Panc1 (cell line): ENCODE data around the gene PIN1. TPM values are rescaled to one million over a fixed set of nuclear protein-coding genes. Genes with fewer than 3 reads are reported as not detected.

Experiments
- ATAC-seq: fragments of 200-7000 bp; cut with Tn5 transposase; 2 replicates; pipeline ENCODE4 v1.9.1; 2020; ENCODE audit warnings: mild to moderate bottlenecking, moderate library complexity
- BruUV-seq: library from RNA; stranded (reverse); fragments of 400-500 nt; replicated peaks from 2 replicates; lab custom pipeline; 2021; lab: Mats Ljungman, UMichigan
- CTCF ChIA-PET: fragments of 300-600 bp; sonication (Branson Sonifier 250); formaldehyde crosslinking; loops from one replicate; lab custom pipeline; 2022; ENCODE audit warnings: antibody characterized with exemption; lab: Charles Lee
- POLR2A ChIA-PET: fragments of 300-600 bp; sonication (Branson Sonifier 250); formaldehyde crosslinking; loops from one replicate; lab custom pipeline; 2022; ENCODE audit warnings: antibody characterized with exemption; lab: Charles Lee
- DNase-seq: peaks from one replicate; pipeline ENCODE4 v3.0.0-alpha.2; 2010; ENCODE audit warnings: low read depth, low spot score
- H3K27ac ChIP-seq: 2 replicates; pipeline ENCODE4 v1.5.1; 2011; ENCODE audit warnings: mild to moderate bottlenecking, low read length, inconsistent platforms
- H3K27me3 ChIP-seq: fragments of 200-500 bp; sonication (Bioruptor generic); 2 replicates; pipeline ENCODE4 v1.6.0; 2014; ENCODE audit warnings: low read length, inconsistent platforms; ENCODE audit not compliant: control insufficient read depth, insufficient read depth
- H3K36me3 ChIP-seq: fragments of 200-500 bp; sonication (Bioruptor generic); 2 replicates; pipeline ENCODE4 v1.5.1; 2014; ENCODE audit warnings: inconsistent platforms, mild to moderate bottlenecking, low read length, moderate library complexity; ENCODE audit not compliant: control insufficient read depth, insufficient read depth
- H3K4me1 ChIP-seq: 2 replicates; pipeline ENCODE4 v1.5.1; 2011; ENCODE audit warnings: inconsistent platforms, mild to moderate bottlenecking, low read length, moderate library complexity; ENCODE audit not compliant: control insufficient read depth, insufficient read depth
- H3K4me3 ChIP-seq, 2 experiments: 2 replicates each; pipeline ENCODE4 v1.5.1; 2011 to 2012; ENCODE audit warnings: low read depth in 2 of 2, low read length in 2 of 2, mild to moderate bottlenecking in 2 of 2, inconsistent platforms in 1 of 2, moderate library complexity in 1 of 2
- H3K9me3 ChIP-seq: fragments of 200-500 bp; sonication (Bioruptor generic); 2 replicates; pipeline ENCODE4 v1.5.1; 2014; ENCODE audit warnings: low read depth, mild to moderate bottlenecking, inconsistent platforms, low read length, moderate library complexity; ENCODE audit not compliant: control insufficient read depth, insufficient read depth
- POLR2AphosphoS5 ChIP-seq: IDR thresholded peaks from 2 replicates; pipeline ENCODE4 v1.6.1; 2012; ENCODE audit warnings: mild to moderate bottlenecking, low read depth, low read length, moderate library complexity
- SIN3A ChIP-seq: IDR thresholded peaks from 2 replicates; pipeline ENCODE4 v1.6.1; 2012; ENCODE audit warnings: low read depth, mild to moderate bottlenecking, low read length, moderate library complexity, borderline replicate concordance; ENCODE audit not compliant: insufficient read depth
- TCF7L2 ChIP-seq: IDR thresholded peaks from 2 replicates; pipeline ENCODE4 v1.6.1; 2011; ENCODE audit warnings: mild to moderate bottlenecking, low read depth, low read length, inconsistent platforms
- in situ Hi-C: cut with HindIII; loops from 2 replicates; pipeline ENCODE4 v1.10.0; 2016; ENCODE audit warnings: low sequenced_read_pairs, low pct_unique_long_range_greater_than_20kb
- intact Hi-C: fragments of 100-400 bp; cut with micrococcal nuclease; formaldehyde crosslinking; loops from one replicate; pipeline ENCODE4 v1.10.0; 2022; ENCODE audit not compliant: unreplicated experiment
- total RNA-seq: library from RNA; stranded (reverse); gene quantifications from one replicate; pipeline ENCODE4 v1.2.1, GENCODE V29; 2021; ENCODE audit not compliant: unreplicated experiment
- TF ChIP-seq, protein P1 (sequence below), 2 experiments: IDR thresholded peaks; 2 replicates each; pipeline ENCODE4 v1.6.1; 2011 to 2012; ENCODE audit warnings: low read depth in 2 of 2, control low read depth in 1 of 2, low read length in 1 of 2, mild to moderate bottlenecking in 1 of 2, moderate library complexity in 1 of 2; ENCODE audit not compliant: insufficient read depth in 1 of 2
- TF ChIP-seq, protein P2 (sequence below): fragments of 450-650 bp; IDR thresholded peaks from 2 replicates; pipeline ENCODE4 v1.5.1; 2017; ENCODE audit warnings: mild to moderate bottlenecking

The PIN1 gene
- total RNA-seq, 1 experiment from 2014 or later: 102 TPM

DNA sequence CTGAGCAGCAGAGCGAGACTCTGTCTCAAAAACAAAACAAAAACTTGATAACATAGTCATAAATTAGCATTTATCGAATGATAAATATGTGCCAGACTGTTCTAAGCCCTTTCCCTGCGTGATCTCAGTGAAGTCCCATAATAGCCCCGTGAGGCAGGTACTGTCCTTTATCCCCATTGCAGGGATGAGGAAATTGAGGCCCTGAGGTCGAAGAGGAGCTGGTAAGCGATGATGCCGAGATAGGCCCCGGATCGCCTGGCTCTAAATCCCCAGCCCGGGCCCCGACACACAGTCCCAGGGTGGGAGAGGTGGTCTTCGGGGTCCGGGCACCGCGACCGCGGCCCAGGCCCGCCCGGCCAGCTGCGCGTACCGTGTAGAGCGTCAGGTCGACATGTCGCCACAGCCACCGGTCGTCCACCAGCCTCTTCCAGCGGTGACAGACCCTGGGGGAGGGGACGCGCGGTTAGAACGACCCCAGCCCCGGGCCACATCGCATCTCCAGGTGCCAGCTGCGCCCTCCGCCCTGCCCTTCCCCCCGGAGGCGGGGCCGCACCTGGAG is 16.9 kb upstream of the PIN1 start:
- Histone ChIP-seq H3K36me3 (no peaks in the 10 kb centered on the region), H3K27me3 (no peaks in the 10 kb centered on the region), H3K4me1 (no peaks in the 10 kb centered on the region), H3K4me3 (peak overlapping the region; percentile 91 to 92), H3K27ac (peak overlapping the region; percentile 86), H3K9me3 (no peaks in the 10 kb centered on the region)
- intact Hi-C loops (no loop called here), in situ Hi-C loops (no loop called here)
- BruUV-seq: no TSS peak
- DNase-seq (no peak), ATAC-seq (peak; percentile 1; the same call in 1 of the 2 replicates)
- POLR2A ChIA-PET: no interaction called here
- no peak for TF ChIP-seq POLR2AphosphoS5
- TF ChIP-seq, protein P1, sequence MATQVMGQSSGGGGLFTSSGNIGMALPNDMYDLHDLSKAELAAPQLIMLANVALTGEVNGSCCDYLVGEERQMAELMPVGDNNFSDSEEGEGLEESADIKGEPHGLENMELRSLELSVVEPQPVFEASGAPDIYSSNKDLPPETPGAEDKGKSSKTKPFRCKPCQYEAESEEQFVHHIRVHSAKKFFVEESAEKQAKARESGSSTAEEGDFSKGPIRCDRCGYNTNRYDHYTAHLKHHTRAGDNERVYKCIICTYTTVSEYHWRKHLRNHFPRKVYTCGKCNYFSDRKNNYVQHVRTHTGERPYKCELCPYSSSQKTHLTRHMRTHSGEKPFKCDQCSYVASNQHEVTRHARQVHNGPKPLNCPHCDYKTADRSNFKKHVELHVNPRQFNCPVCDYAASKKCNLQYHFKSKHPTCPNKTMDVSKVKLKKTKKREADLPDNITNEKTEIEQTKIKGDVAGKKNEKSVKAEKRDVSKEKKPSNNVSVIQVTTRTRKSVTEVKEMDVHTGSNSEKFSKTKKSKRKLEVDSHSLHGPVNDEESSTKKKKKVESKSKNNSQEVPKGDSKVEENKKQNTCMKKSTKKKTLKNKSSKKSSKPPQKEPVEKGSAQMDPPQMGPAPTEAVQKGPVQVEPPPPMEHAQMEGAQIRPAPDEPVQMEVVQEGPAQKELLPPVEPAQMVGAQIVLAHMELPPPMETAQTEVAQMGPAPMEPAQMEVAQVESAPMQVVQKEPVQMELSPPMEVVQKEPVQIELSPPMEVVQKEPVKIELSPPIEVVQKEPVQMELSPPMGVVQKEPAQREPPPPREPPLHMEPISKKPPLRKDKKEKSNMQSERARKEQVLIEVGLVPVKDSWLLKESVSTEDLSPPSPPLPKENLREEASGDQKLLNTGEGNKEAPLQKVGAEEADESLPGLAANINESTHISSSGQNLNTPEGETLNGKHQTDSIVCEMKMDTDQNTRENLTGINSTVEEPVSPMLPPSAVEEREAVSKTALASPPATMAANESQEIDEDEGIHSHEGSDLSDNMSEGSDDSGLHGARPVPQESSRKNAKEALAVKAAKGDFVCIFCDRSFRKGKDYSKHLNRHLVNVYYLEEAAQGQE (IDR thresholded peaks at IDR 0.05; ENCODE audit: insufficient read depth in 1 of 2, low read depth in 2 of 2, low read length in 1 of 2): no peak
- no peak for TF ChIP-seq SIN3A
- TF ChIP-seq, protein P2, sequence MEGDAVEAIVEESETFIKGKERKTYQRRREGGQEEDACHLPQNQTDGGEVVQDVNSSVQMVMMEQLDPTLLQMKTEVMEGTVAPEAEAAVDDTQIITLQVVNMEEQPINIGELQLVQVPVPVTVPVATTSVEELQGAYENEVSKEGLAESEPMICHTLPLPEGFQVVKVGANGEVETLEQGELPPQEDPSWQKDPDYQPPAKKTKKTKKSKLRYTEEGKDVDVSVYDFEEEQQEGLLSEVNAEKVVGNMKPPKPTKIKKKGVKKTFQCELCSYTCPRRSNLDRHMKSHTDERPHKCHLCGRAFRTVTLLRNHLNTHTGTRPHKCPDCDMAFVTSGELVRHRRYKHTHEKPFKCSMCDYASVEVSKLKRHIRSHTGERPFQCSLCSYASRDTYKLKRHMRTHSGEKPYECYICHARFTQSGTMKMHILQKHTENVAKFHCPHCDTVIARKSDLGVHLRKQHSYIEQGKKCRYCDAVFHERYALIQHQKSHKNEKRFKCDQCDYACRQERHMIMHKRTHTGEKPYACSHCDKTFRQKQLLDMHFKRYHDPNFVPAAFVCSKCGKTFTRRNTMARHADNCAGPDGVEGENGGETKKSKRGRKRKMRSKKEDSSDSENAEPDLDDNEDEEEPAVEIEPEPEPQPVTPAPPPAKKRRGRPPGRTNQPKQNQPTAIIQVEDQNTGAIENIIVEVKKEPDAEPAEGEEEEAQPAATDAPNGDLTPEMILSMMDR: no peak
- no peak for TF ChIP-seq TCF7L2
- CTCF ChIA-PET: interaction anchor here (0.7 kb wide), 1 partner anchor 611 kb away, joined by 12 read pairs; no protein-coding TSS in a partner anchor

DNA sequence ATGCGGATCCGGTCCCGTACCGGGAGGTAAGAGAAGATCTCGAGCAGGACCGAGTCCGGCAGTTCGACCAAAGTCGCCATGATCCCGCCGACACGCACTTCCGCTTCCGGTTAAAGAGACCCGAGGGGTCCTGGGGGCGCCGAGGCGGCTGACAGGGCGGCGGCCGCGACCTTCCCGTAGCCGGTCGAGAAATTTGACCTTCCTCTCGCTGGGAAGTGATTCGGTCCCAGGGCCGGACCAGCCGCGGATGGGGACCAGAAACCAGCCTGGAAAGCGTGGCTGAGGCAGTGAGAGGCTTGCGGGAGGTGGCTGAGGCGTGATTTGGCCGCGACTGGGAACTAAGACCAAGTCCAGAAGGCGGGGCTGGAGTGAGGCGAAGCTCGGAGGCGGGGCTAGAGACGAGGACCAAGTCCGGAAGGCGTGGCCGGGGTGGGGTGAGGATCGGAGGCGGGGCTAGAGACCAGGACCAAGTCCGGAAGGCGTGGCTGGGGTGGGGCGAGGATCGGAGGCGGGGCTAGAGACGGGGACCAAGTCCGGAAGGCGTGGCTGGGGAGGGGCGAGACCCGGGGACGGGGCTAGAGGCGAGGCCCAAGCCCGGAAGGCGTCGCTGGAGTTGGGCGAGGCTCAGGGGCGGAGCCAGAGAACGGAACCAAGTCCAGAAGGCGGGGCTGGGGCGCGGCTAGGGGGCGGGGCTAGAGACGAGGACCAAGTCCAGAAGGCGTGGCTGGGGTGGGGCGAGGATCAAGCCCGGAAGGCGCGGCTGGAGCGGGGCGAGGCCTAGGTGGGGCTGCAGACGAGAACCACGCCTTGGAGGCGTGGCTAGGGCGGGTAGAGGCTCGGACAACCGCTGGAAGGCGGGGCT is 16.2 kb upstream of the PIN1 start, which contains the start of gene FBXL12:
Gene FBXL12, minus strand, starts transcription at position 346 of the 862 bp plus-strand sequence. Its CDS starts 266 bp downstream, at position 80.
- in situ Hi-C loops: no loop called here
- CTCF ChIA-PET: interaction anchor here (0.7 kb wide), 1 partner anchor 612 kb away, joined by 12 read pairs; no protein-coding TSS in a partner anchor

More for the DNA sequence above, 16.2 kb upstream of the PIN1 start, which contains the start of gene FBXL12:
- no peaks in the 10 kb centered on the region for H3K4me1 ChIP-seq
- peak within 1 kb of the TSS; percentile 91 to 92 for H3K4me3 ChIP-seq
- peak within 1 kb of the TSS; percentile 86 for H3K27ac ChIP-seq
- ATAC-seq (peak; percentile 92), DNase-seq (peak; percentile 85)
- no peaks in the 10 kb centered on the region for H3K9me3 ChIP-seq
- TF ChIP-seq POLR2AphosphoS5 (peak; percentile 81), TCF7L2 (peak; percentile 38; the same call in 1 of the 2 replicates)
- TF ChIP-seq, protein P1 (IDR thresholded peaks at IDR 0.05; ENCODE audit: insufficient read depth in 1 of 2, low read depth in 2 of 2, low read length in 1 of 2): no peak
- POLR2A ChIA-PET: no interaction called here
- intact Hi-C loops: no loop called here
- no peaks in the 10 kb centered on the region for H3K27me3 ChIP-seq
- BruUV-seq: no TSS peak
- no peaks in the 10 kb centered on the region for H3K36me3 ChIP-seq
